Activated T-helper 1 cell treated with anti-CD3 and anti-CD28 coated beads, Interleukin-12 subunit alpha, Interleukin-12 subunit beta, Interleukin-2, Interleukin-4 antibody, amounts not matched to agents 30 ng/mL and 10 ng/mL and 1 ng/mL, durations not matched to agents 14 hours and 24 hours and 36 hours (primary cell): ENCODE measurements around the gene SOCS6. TPM values are rescaled to one million over a fixed set of nuclear protein-coding genes. Genes with fewer than 3 reads are reported as not detected.
"Not testable (repeated sequence)": the region's sequence is repeated elsewhere in the genome, so short reads cannot be mapped to it uniquely, and the experiment has no call there.

Experiments
- DNase-seq: peaks from one replicate; pipeline ENCODE4 v3.0.0; 2021; ENCODE audit warnings: low spot score
- H3K27ac Mint-ChIP-seq: one replicate; pipeline ENCODE4 v1.8.0; 2021; ENCODE audit warnings: mild to moderate bottlenecking, mixed read lengths
- H3K27me3 Mint-ChIP-seq: one replicate; pipeline ENCODE4 v1.8.0; 2022; ENCODE audit warnings: mild to moderate bottlenecking, moderate library complexity, mixed read lengths; ENCODE audit not compliant: insufficient read depth
- H3K36me3 Mint-ChIP-seq: one replicate; pipeline ENCODE4 v1.8.0; 2021; ENCODE audit warnings: low read depth, mixed read lengths
- H3K4me1 Mint-ChIP-seq: one replicate; pipeline ENCODE4 v1.8.0; 2021; ENCODE audit warnings: low read depth, mixed read lengths
- H3K4me3 Mint-ChIP-seq: one replicate; pipeline ENCODE4 v1.8.0; 2021; ENCODE audit warnings: mild to moderate bottlenecking, moderate library complexity, mixed read lengths
- H3K9me3 Mint-ChIP-seq: one replicate; pipeline ENCODE4 v1.8.0; 2021; ENCODE audit warnings: mixed read lengths
- intact Hi-C: fragments of 100-400 bp; cut with micrococcal nuclease; formaldehyde crosslinking; loops from one replicate; pipeline ENCODE4 v1.15.1; 2024
- total RNA-seq: library from RNA; stranded (reverse); gene quantifications from 2 replicates; pipeline ENCODE4 v1.2.3, GENCODE V29; 2022

The SOCS6 gene
- total RNA-seq, 1 donor from 2014 or later: 3.9 TPM

GRCh38 chr18:70334264-70334663 is 45.4 kb downstream of the SOCS6 start:
- Mint-ChIP-seq H3K27ac (no peak overlapping the region), H3K9me3 (no peaks in the 10 kb centered on the region), H3K27me3 (peaks cover 2% of the 10 kb centered on the region), H3K4me1 (no peaks in the 10 kb centered on the region), H3K4me3 (no peak overlapping the region), H3K36me3 (no peaks in the 10 kb centered on the region)
- no peak for DNase-seq
- intact Hi-C loops: no loop called here

- intact Hi-C loops: no loop called here
- Mint-ChIP-seq H3K9me3 (no peaks in the 10 kb centered on the region), H3K4me1 (no peaks in the 10 kb centered on the region), H3K27ac (no peak overlapping the region), H3K36me3 (no peaks in the 10 kb centered on the region), H3K27me3 (peaks cover 2% of the 10 kb centered on the region), H3K4me3 (no peak overlapping the region)
- no peak for DNase-seq
Measured at GRCh38 chr18:70334728-70335329, 46.0 kb downstream of the SOCS6 start.

- no peak for DNase-seq
- Mint-ChIP-seq H3K27me3 (peaks cover 2% of the 10 kb centered on the region), H3K36me3 (no peaks in the 10 kb centered on the region), H3K4me1 (no peaks in the 10 kb centered on the region), H3K9me3 (no peaks in the 10 kb centered on the region), H3K27ac (no peak overlapping the region), H3K4me3 (no peak overlapping the region)
- intact Hi-C loops: no loop called here
Measured at GRCh38 chr18:70335892-70336726, 47.3 kb downstream of the SOCS6 start.

GRCh38 chr18:70337139-70337972 is 48.5 kb downstream of the SOCS6 start:
- H3K4me3 Mint-ChIP-seq: no peak overlapping the region
- no peaks in the 10 kb centered on the region for H3K9me3 Mint-ChIP-seq
- H3K4me1 Mint-ChIP-seq: no peaks in the 10 kb centered on the region
- DNase-seq: no peak
- peaks cover 2% of the 10 kb centered on the region for H3K27me3 Mint-ChIP-seq
- no peaks in the 10 kb centered on the region for H3K36me3 Mint-ChIP-seq
- intact Hi-C loops: no loop called here
- H3K27ac Mint-ChIP-seq: no peak overlapping the region

- H3K27me3 Mint-ChIP-seq: peaks cover 2% of the 10 kb centered on the region
- no peak overlapping the region for H3K4me3 Mint-ChIP-seq
- no peak overlapping the region for H3K27ac Mint-ChIP-seq
- intact Hi-C loops: no loop called here
- no peaks in the 10 kb centered on the region for H3K4me1 Mint-ChIP-seq
- no peak for DNase-seq
- H3K36me3 Mint-ChIP-seq: no peaks in the 10 kb centered on the region
- no peaks in the 10 kb centered on the region for H3K9me3 Mint-ChIP-seq
Measured at GRCh38 chr18:70338890-70339289, 50.0 kb downstream of the SOCS6 start.

- Mint-ChIP-seq H3K27me3 (peaks cover 2% of the 10 kb centered on the region), H3K9me3 (no peaks in the 10 kb centered on the region), H3K27ac (no peak overlapping the region), H3K4me3 (no peak overlapping the region), H3K4me1 (no peaks in the 10 kb centered on the region), H3K36me3 (no peaks in the 10 kb centered on the region)
- no peak for DNase-seq
- intact Hi-C loops: no loop called here
Measured at GRCh38 chr18:70339915-70340314, 51.1 kb downstream of the SOCS6 start.

GRCh38 chr18:70348481-70348880 is 59.6 kb downstream of the SOCS6 start:
- DNase-seq, H3K4me1 Mint-ChIP-seq, H3K27me3 Mint-ChIP-seq, H3K4me3 Mint-ChIP-seq, H3K36me3 Mint-ChIP-seq, intact Hi-C loops, H3K9me3 Mint-ChIP-seq, H3K27ac Mint-ChIP-seq: not testable (repeated sequence)

GRCh38 chr18:70349316-70349715 is 60.5 kb downstream of the SOCS6 start:
- Mint-ChIP-seq H3K36me3 (no peaks in the 10 kb centered on the region), H3K9me3 (peaks cover 8% of the 10 kb centered on the region), H3K4me3 (no peak overlapping the region), H3K4me1 (no peaks in the 10 kb centered on the region), H3K27ac (no peak overlapping the region), H3K27me3 (no peaks in the 10 kb centered on the region)
- no peak for DNase-seq
- intact Hi-C loops: no loop called here

GRCh38 chr18:70354080-70354479 is 65.2 kb downstream of the SOCS6 start:
- H3K27me3 Mint-ChIP-seq: peaks cover 3% of the 10 kb centered on the region
- intact Hi-C loops: no loop called here
- no peak overlapping the region for H3K27ac Mint-ChIP-seq

GRCh38 chr18:70354771-70355170 is 65.9 kb downstream of the SOCS6 start:
- no peak overlapping the region for H3K4me3 Mint-ChIP-seq
- intact Hi-C loops: no loop called here
- no peak overlapping the region for H3K27ac Mint-ChIP-seq
- peaks cover 3% of the 10 kb centered on the region for H3K27me3 Mint-ChIP-seq
- peaks cover 8% of the 10 kb centered on the region for H3K9me3 Mint-ChIP-seq
- no peaks in the 10 kb centered on the region for H3K4me1 Mint-ChIP-seq
- DNase-seq: no peak
- no peaks in the 10 kb centered on the region for H3K36me3 Mint-ChIP-seq

More at GRCh38 chr18:70354080-70354479, 65.2 kb downstream of the SOCS6 start:
- Mint-ChIP-seq H3K4me3 (no peak overlapping the region), H3K36me3 (no peaks in the 10 kb centered on the region), H3K9me3 (peaks cover 8% of the 10 kb centered on the region), H3K4me1 (no peaks in the 10 kb centered on the region)
- no peak for DNase-seq

GRCh38 chr18:70355620-70356385 is 67.0 kb downstream of the SOCS6 start:
- intact Hi-C loops: no loop called here
- no peak for DNase-seq
- peaks cover 8% of the 10 kb centered on the region for H3K9me3 Mint-ChIP-seq
- H3K27me3 Mint-ChIP-seq: peaks cover 3% of the 10 kb centered on the region
- no peaks in the 10 kb centered on the region for H3K4me1 Mint-ChIP-seq
- H3K36me3 Mint-ChIP-seq: no peaks in the 10 kb centered on the region
- H3K4me3 Mint-ChIP-seq: no peak overlapping the region
- no peak overlapping the region for H3K27ac Mint-ChIP-seq

- H3K9me3 Mint-ChIP-seq, H3K4me3 Mint-ChIP-seq, H3K27me3 Mint-ChIP-seq, DNase-seq, H3K27ac Mint-ChIP-seq, H3K4me1 Mint-ChIP-seq, intact Hi-C loops, H3K36me3 Mint-ChIP-seq: not testable (repeated sequence)
Measured at GRCh38 chr18:70358105-70358406, 69.2 kb downstream of the SOCS6 start.
